Measurements from ENCODE around the gene FKBP6. TPM values are rescaled to one million over a fixed set of nuclear protein-coding genes. Genes with fewer than 3 reads are reported as not detected.
"Not testable (repeated sequence)": the region's sequence is repeated elsewhere in the genome, so short reads cannot be mapped to it uniquely, and the experiment has no call there.

FKBP6 gene
- polyA plus RNA-seq, 1 donor (not counting 4 experiments of a cell fraction or from before 2014, with no cell fraction given) = not detected

- dilution Hi-C loops (cut with MboI; ENCODE audit: extremely low pct_ligation_motif_present, low sequenced_read_pairs) = no loop called here
These were observed 13.7 kb upstream of the FKBP6 start for GRCh38 chr7:73314271-73314670.

DNA sequence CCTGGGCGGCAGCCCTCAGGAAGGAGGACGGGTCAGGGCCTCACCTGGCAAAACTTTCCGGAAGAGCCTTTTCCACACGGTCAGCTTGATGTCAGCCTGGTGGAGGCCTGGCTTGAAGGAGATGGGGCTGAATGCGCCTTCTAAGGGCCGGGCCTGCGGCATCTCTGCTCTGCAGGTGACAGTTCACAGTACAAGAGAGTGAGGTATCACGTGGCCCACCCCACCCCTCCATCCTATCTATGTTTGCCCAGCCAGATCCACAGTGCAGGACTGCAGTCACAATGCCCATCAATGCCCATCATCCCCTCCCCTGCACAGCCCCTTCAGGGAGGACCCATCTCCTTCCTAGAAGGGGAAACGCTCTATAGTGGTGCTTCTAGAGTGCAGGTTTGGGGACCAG lies 11.4 kb upstream of the FKBP6 start:
- FAIRE-seq = no peak
- dilution Hi-C loops (cut with MboI; ENCODE audit: extremely low pct_ligation_motif_present, low sequenced_read_pairs) = no loop called here

More at GRCh38 chr7:73314271-73314670, 13.7 kb upstream of the FKBP6 start:
- Histone ChIP-seq H3K79me2 (ENCODE audit: control insufficient read depth, insufficient read depth, low read length) (no peaks in the 10 kb centered on the region), H4K20me1 (ENCODE audit: control insufficient read depth, extremely low read depth, insufficient read depth, low read length) (no peaks in the 10 kb centered on the region), H3K9me3 (ENCODE audit: control insufficient read depth, low read depth, low read length) (no peaks in the 10 kb centered on the region), H3K27me3 (ENCODE audit: control insufficient read depth, extremely low read depth, insufficient read depth, low read length) (no peaks in the 10 kb centered on the region), H3K9ac (ENCODE audit: control insufficient read depth, extremely low read depth, insufficient read depth, low read length) (no peak overlapping the region), H3K36me3 (ENCODE audit: control insufficient read depth in 2 of 2, extremely low read depth in 1 of 2, insufficient read depth in 2 of 2, low read length in 2 of 2) (no peaks in the 10 kb centered on the region), H2AFZ (ENCODE audit: control insufficient read depth, low read length) (no peak overlapping the region), H3K4me3 (ENCODE audit: control insufficient read depth in 2 of 3, extremely low read depth in 1 of 3, insufficient read depth in 2 of 3, low read depth in 1 of 3, low read length in 3 of 3) (no peak overlapping the region), H3K9me1 (ENCODE audit: control insufficient read depth, extremely low read depth, insufficient read depth, low read length) (no peaks in the 10 kb centered on the region), H3K4me1 (ENCODE audit: control insufficient read depth, extremely low read depth, insufficient read depth, low read length) (no peaks in the 10 kb centered on the region), H3K27ac (ENCODE audit: control insufficient read depth, insufficient read depth, low read length) (no peak overlapping the region), H3K4me2 (ENCODE audit: control insufficient read depth, extremely low read depth, insufficient read depth, low read depth, low read length) (no peak overlapping the region)
- no peak for TF ChIP-seq EZH2 (IDR thresholded peaks at IDR 0.05; ENCODE audit: low read length)
- TF ChIP-seq, protein P1, sequence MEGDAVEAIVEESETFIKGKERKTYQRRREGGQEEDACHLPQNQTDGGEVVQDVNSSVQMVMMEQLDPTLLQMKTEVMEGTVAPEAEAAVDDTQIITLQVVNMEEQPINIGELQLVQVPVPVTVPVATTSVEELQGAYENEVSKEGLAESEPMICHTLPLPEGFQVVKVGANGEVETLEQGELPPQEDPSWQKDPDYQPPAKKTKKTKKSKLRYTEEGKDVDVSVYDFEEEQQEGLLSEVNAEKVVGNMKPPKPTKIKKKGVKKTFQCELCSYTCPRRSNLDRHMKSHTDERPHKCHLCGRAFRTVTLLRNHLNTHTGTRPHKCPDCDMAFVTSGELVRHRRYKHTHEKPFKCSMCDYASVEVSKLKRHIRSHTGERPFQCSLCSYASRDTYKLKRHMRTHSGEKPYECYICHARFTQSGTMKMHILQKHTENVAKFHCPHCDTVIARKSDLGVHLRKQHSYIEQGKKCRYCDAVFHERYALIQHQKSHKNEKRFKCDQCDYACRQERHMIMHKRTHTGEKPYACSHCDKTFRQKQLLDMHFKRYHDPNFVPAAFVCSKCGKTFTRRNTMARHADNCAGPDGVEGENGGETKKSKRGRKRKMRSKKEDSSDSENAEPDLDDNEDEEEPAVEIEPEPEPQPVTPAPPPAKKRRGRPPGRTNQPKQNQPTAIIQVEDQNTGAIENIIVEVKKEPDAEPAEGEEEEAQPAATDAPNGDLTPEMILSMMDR (optimal IDR thresholded peaks at IDR 0.05 in 1 of 3, IDR thresholded peaks at IDR 0.05 in 1 of 3, conservative IDR thresholded peaks at IDR 0.05 in 1 of 3; ENCODE audit: extremely low read depth in 1 of 3, insufficient read depth in 2 of 3, low read length in 3 of 3) = no peak
- no peak for FAIRE-seq
- DNase-seq (ENCODE audit: low read depth, low spot score) = no peak

GRCh38 chr7:73318656-73319204 lies 9.2 kb upstream of the FKBP6 start:
- H3K9me3 ChIP-seq (ENCODE audit: control insufficient read depth, low read depth, low read length); H3K27me3 ChIP-seq (ENCODE audit: control insufficient read depth, extremely low read depth, insufficient read depth, low read length); H4K20me1 ChIP-seq (ENCODE audit: control insufficient read depth, extremely low read depth, insufficient read depth, low read length); H3K27ac ChIP-seq (ENCODE audit: control insufficient read depth, insufficient read depth, low read length); H3K9me1 ChIP-seq (ENCODE audit: control insufficient read depth, extremely low read depth, insufficient read depth, low read length); H2AFZ ChIP-seq (ENCODE audit: control insufficient read depth, low read length); H3K79me2 ChIP-seq (ENCODE audit: control insufficient read depth, insufficient read depth, low read length); dilution Hi-C loops (cut with MboI; ENCODE audit: extremely low pct_ligation_motif_present, low sequenced_read_pairs); H3K9ac ChIP-seq (ENCODE audit: control insufficient read depth, extremely low read depth, insufficient read depth, low read length); FAIRE-seq; H3K4me3 ChIP-seq (ENCODE audit: control insufficient read depth in 2 of 3, extremely low read depth in 1 of 3, insufficient read depth in 2 of 3, low read depth in 1 of 3, low read length in 3 of 3); DNase-seq (ENCODE audit: low read depth, low spot score); H3K36me3 ChIP-seq (ENCODE audit: control insufficient read depth in 2 of 2, extremely low read depth in 1 of 2, insufficient read depth in 2 of 2, low read length in 2 of 2); H3K4me2 ChIP-seq (ENCODE audit: control insufficient read depth, extremely low read depth, insufficient read depth, low read depth, low read length); H3K4me1 ChIP-seq (ENCODE audit: control insufficient read depth, extremely low read depth, insufficient read depth, low read length): not testable (repeated sequence)

More for the DNA sequence above, 11.4 kb upstream of the FKBP6 start:
- H3K9me3 ChIP-seq (ENCODE audit: control insufficient read depth, low read depth, low read length) = no peaks in the 10 kb centered on the region
- no peaks in the 10 kb centered on the region for H3K27me3 ChIP-seq (ENCODE audit: control insufficient read depth, extremely low read depth, insufficient read depth, low read length)
- H3K27ac ChIP-seq (ENCODE audit: control insufficient read depth, insufficient read depth, low read length) = no peak overlapping the region
- no peaks in the 10 kb centered on the region for H3K36me3 ChIP-seq (ENCODE audit: control insufficient read depth in 2 of 2, extremely low read depth in 1 of 2, insufficient read depth in 2 of 2, low read length in 2 of 2)
- H3K9me1 ChIP-seq (ENCODE audit: control insufficient read depth, extremely low read depth, insufficient read depth, low read length) = no peaks in the 10 kb centered on the region
- H3K4me3 ChIP-seq (ENCODE audit: control insufficient read depth in 2 of 3, extremely low read depth in 1 of 3, insufficient read depth in 2 of 3, low read depth in 1 of 3, low read length in 3 of 3) = no peak overlapping the region
- no peaks in the 10 kb centered on the region for H4K20me1 ChIP-seq (ENCODE audit: control insufficient read depth, extremely low read depth, insufficient read depth, low read length)
- H2AFZ ChIP-seq (ENCODE audit: control insufficient read depth, low read length) = no peak overlapping the region
- H3K4me2 ChIP-seq (ENCODE audit: control insufficient read depth, extremely low read depth, insufficient read depth, low read depth, low read length) = no peak overlapping the region
- no peaks in the 10 kb centered on the region for H3K79me2 ChIP-seq (ENCODE audit: control insufficient read depth, insufficient read depth, low read length)
- no peaks in the 10 kb centered on the region for H3K4me1 ChIP-seq (ENCODE audit: control insufficient read depth, extremely low read depth, insufficient read depth, low read length)
- no peak for DNase-seq (ENCODE audit: low read depth, low spot score)
- TF ChIP-seq EZH2 (IDR thresholded peaks at IDR 0.05; ENCODE audit: low read length) = no peak
- TF ChIP-seq, protein P1 (optimal IDR thresholded peaks at IDR 0.05 in 1 of 3, IDR thresholded peaks at IDR 0.05 in 1 of 3, conservative IDR thresholded peaks at IDR 0.05 in 1 of 3; ENCODE audit: extremely low read depth in 1 of 3, insufficient read depth in 2 of 3, low read length in 3 of 3) = no peak
- H3K9ac ChIP-seq (ENCODE audit: control insufficient read depth, extremely low read depth, insufficient read depth, low read length) = no peak overlapping the region

DNA sequence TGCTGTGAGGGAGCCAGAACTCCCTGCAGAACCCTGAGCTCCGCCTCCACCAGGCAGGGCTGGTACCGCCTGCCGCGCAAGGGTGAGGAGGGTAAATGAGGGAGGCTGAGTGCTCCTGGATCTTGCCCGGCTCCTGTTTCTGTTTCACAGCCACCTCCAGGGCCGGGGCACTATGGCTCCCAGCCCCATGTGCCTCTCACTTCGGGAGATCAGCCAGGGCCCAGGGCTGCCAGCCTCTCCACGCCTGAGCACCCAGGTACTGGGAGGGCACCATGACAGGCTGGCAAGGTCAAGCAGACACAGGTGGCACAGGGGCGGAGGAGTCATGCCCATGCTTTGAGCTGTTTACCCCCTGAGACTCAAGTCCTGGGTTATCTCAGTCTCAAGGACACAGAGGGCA lies 8.4 kb upstream of the FKBP6 start:
- H3K4me3 ChIP-seq (ENCODE audit: control insufficient read depth in 2 of 3, extremely low read depth in 1 of 3, insufficient read depth in 2 of 3, low read depth in 1 of 3, low read length in 3 of 3); H3K4me2 ChIP-seq (ENCODE audit: control insufficient read depth, extremely low read depth, insufficient read depth, low read depth, low read length); H3K9me3 ChIP-seq (ENCODE audit: control insufficient read depth, low read depth, low read length); FAIRE-seq; H3K4me1 ChIP-seq (ENCODE audit: control insufficient read depth, extremely low read depth, insufficient read depth, low read length); H2AFZ ChIP-seq (ENCODE audit: control insufficient read depth, low read length); H3K27me3 ChIP-seq (ENCODE audit: control insufficient read depth, extremely low read depth, insufficient read depth, low read length); H3K79me2 ChIP-seq (ENCODE audit: control insufficient read depth, insufficient read depth, low read length); H3K36me3 ChIP-seq (ENCODE audit: control insufficient read depth in 2 of 2, extremely low read depth in 1 of 2, insufficient read depth in 2 of 2, low read length in 2 of 2); H4K20me1 ChIP-seq (ENCODE audit: control insufficient read depth, extremely low read depth, insufficient read depth, low read length); dilution Hi-C loops (cut with MboI; ENCODE audit: extremely low pct_ligation_motif_present, low sequenced_read_pairs); H3K9me1 ChIP-seq (ENCODE audit: control insufficient read depth, extremely low read depth, insufficient read depth, low read length); H3K9ac ChIP-seq (ENCODE audit: control insufficient read depth, extremely low read depth, insufficient read depth, low read length); DNase-seq (ENCODE audit: low read depth, low spot score); H3K27ac ChIP-seq (ENCODE audit: control insufficient read depth, insufficient read depth, low read length): not testable (repeated sequence)

Data from keratinocyte (primary cell).